PC-9 (cell line): ENCODE data around the gene KLHL25. TPM values are rescaled to one million over a fixed set of nuclear protein-coding genes. Genes with fewer than 3 reads are reported as not detected.

ENCODE experiments used
- BruUV-seq: library from RNA; stranded (reverse); fragments of 400-500 nt; replicated peaks from 2 replicates; lab custom pipeline; 2021; lab: Mats Ljungman, UMichigan
- CTCF ChIA-PET: fragments of 300-600 bp; sonication (Branson Sonifier 250); formaldehyde crosslinking; loops from one replicate; lab custom pipeline; 2022; ENCODE audit warnings: antibody characterized with exemption; lab: Charles Lee
- POLR2A ChIA-PET: fragments of 300-600 bp; sonication (Branson Sonifier 250); formaldehyde crosslinking; loops from one replicate; lab custom pipeline; 2022; ENCODE audit warnings: antibody characterized with exemption; ENCODE audit not compliant: unreplicated experiment; lab: Charles Lee
- DNase-seq, 2 experiments: peaks; one replicate each; pipeline versions ENCODE4 v3.0.0 to v3.0.0-alpha.2; 2015 to 2022; ENCODE audit warnings: mixed read lengths in 1 of 2
- H2AFZ ChIP-seq: fragments of 200-600 bp; sonication (generic); 2 replicates; pipeline ENCODE4 v1.8.1; 2017; ENCODE audit warnings: antibody characterized with exemption
- H3F3A ChIP-seq: fragments of 200-600 bp; sonication (generic); 2 replicates; pipeline ENCODE4 v1.8.1; 2017; ENCODE audit warnings: antibody characterized with exemption, mild to moderate bottlenecking, low read depth; ENCODE audit not compliant: insufficient read depth
- H3K27ac ChIP-seq: fragments of 200-600 bp; sonication (generic); 2 replicates; pipeline ENCODE4 v1.6.1; 2016; ENCODE audit warnings: mixed run types
- H3K27me3 ChIP-seq: fragments of 200-600 bp; sonication (generic); 2 replicates; pipeline ENCODE4 v1.6.1; 2016; ENCODE audit warnings: low read depth, mixed run types; ENCODE audit not compliant: insufficient read depth
- H3K36me3 ChIP-seq: fragments of 200-600 bp; sonication (generic); 2 replicates; pipeline ENCODE4 v1.6.1; 2016; ENCODE audit warnings: low read depth, mixed run types
- H3K4me1 ChIP-seq: fragments of 200-600 bp; sonication (generic); replicated peaks from 2 replicates; pipeline ENCODE4 v1.6.1; 2016; ENCODE audit warnings: mixed run types; ENCODE audit not compliant: insufficient read depth
- H3K4me2 ChIP-seq: fragments of 200-600 bp; sonication (generic); 2 replicates; pipeline ENCODE4 v1.6.1; 2017; ENCODE audit warnings: mixed run types
- H3K4me3 ChIP-seq: fragments of 200-600 bp; sonication (generic); 2 replicates; pipeline ENCODE4 v1.6.1; 2016; ENCODE audit warnings: mixed run types
- H3K79me2 ChIP-seq: fragments of 200-600 bp; sonication (generic); 2 replicates; pipeline ENCODE4 v1.6.1; 2017; ENCODE audit warnings: low read depth, mixed run types
- H3K9me2 ChIP-seq: fragments of 200-600 bp; sonication (generic); 2 replicates; pipeline ENCODE4 v1.8.1; 2017; ENCODE audit warnings: mild to moderate bottlenecking; ENCODE audit not compliant: insufficient read depth
- H3K9me3 ChIP-seq: fragments of 200-600 bp; sonication (generic); 2 replicates; pipeline ENCODE4 v1.8.1; 2016; ENCODE audit warnings: low read depth; ENCODE audit not compliant: insufficient read depth
- H4K20me1 ChIP-seq: fragments of 200-600 bp; sonication (generic); 2 replicates; pipeline ENCODE4 v1.8.1; 2017; ENCODE audit not compliant: insufficient read depth
- CTCF ChIP-seq: fragments of 200-600 bp; sonication (generic); conservative IDR thresholded peaks from 2 replicates; pipeline ENCODE4 v1.6.1; 2017; ENCODE audit warnings: mixed run types, antibody characterized with exemption, mild to moderate bottlenecking, moderate library complexity
- EZH2 ChIP-seq: fragments of 200-600 bp; sonication (generic); IDR thresholded peaks from 2 replicates; pipeline ENCODE4 v1.8.0; 2017; ENCODE audit warnings: antibody characterized with exemption, low read depth
- intact Hi-C: fragments of 100-400 bp; cut with micrococcal nuclease; formaldehyde crosslinking; loops from one replicate; pipeline ENCODE4 v1.10.0; 2022; ENCODE audit not compliant: unreplicated experiment
- total RNA-seq: library from RNA; stranded (reverse); gene quantifications from 2 replicates; pipeline ENCODE4 v1.2.3, GENCODE V29; 2021

Gene KLHL25
- total RNA-seq, 1 experiment from 2014 or later, result 5.3 TPM

- no peaks in the 10 kb centered on the region for H3K9me2 ChIP-seq
- H3K79me2 ChIP-seq, result no peaks in the 10 kb centered on the region
- no peaks in the 10 kb centered on the region for H3K4me1 ChIP-seq
- no peaks in the 10 kb centered on the region for H3K27me3 ChIP-seq
- POLR2A ChIA-PET, result no interaction called here
- DNase-seq, result no peak
- peaks cover 14% of the 10 kb centered on the region; the same call in 1 of the 2 replicates for H3F3A ChIP-seq
- CTCF ChIA-PET, result no interaction called here
- no peaks in the 10 kb centered on the region for H4K20me1 ChIP-seq
- H2AFZ ChIP-seq, result no peak overlapping the region
- H3K4me3 ChIP-seq, result no peak overlapping the region
- no TSS peak for BruUV-seq
- intact Hi-C loops, result loop anchor here (10.0 kb wide), 1 partner anchor 429 kb away; no protein-coding TSS in a partner anchor
- peaks cover 25% of the 10 kb centered on the region; the same call in 1 of the 2 replicates for H3K36me3 ChIP-seq
- no peaks in the 10 kb centered on the region for H3K9me3 ChIP-seq
- H3K27ac ChIP-seq, result no peak overlapping the region
- H3K4me2 ChIP-seq, result no peak overlapping the region
- no peak for TF ChIP-seq CTCF
- TF ChIP-seq EZH2, result no peak
Observed at GRCh38 chr15:85723960-85724945, 70.5 kb downstream of the KLHL25 start.

GRCh38 chr15:85722374-85723152, 72.2 kb downstream of the KLHL25 start:
- Histone ChIP-seq H3K9me2 (no peaks in the 10 kb centered on the region), H3K36me3 (peaks cover 26% of the 10 kb centered on the region; the same call in 1 of the 2 replicates), H4K20me1 (0 out of 2 replicates have a peak, but pooled peaks cover 3% of the 10 kb centered on the region), H3K27me3 (no peaks in the 10 kb centered on the region), H3F3A (peaks cover 9% of the 10 kb centered on the region; the same call in 1 of the 2 replicates), H3K9me3 (no peaks in the 10 kb centered on the region), H3K4me1 (no peaks in the 10 kb centered on the region), H2AFZ (no peak overlapping the region), H3K27ac (no peak overlapping the region), H3K4me3 (no peak overlapping the region), H3K4me2 (no peak overlapping the region), H3K79me2 (no peaks in the 10 kb centered on the region)
- ChIA-PET CTCF (no interaction called here), POLR2A (no interaction called here)
- intact Hi-C loops, result loop anchor here (10.0 kb wide), 1 partner anchor 428 kb away; no protein-coding TSS in a partner anchor
- no peak for DNase-seq
- BruUV-seq, result no TSS peak
- TF ChIP-seq EZH2 (no peak), CTCF (no peak)

DNA sequence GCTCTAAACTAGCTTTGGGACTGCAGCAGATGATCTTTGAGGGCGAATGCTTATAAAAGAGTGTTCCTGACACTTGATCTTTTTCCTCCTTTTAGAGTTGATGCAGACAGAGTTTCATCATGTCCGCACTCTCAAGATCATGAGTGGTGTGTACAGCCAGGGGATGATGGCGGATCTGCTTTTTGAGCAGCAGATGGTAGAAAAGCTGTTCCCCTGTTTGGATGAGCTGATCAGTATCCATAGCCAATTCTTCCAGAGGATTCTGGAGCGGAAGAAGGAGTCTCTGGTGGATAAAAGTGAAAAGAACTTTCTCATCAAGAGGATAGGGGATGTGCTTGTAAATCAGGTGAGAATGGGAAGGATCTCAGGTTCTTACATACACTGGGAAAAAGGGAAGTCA, 75.7 kb downstream of the KLHL25 start:
- no peak overlapping the region for H3K4me2 ChIP-seq
- TF ChIP-seq EZH2 (no peak), CTCF (no peak)
- H2AFZ ChIP-seq, result no peak overlapping the region
- ChIA-PET CTCF (no interaction called here), POLR2A (no interaction called here)
- DNase-seq, result no peak
- H3K27me3 ChIP-seq, result no peaks in the 10 kb centered on the region
- peaks cover 3% of the 10 kb centered on the region; the same call in 1 of the 2 replicates for H4K20me1 ChIP-seq
- no TSS peak for BruUV-seq
- H3K9me3 ChIP-seq, result no peaks in the 10 kb centered on the region; the same call in 1 of the 2 replicates
- peaks cover 36% of the 10 kb centered on the region; the same call in 1 of the 2 replicates for H3K36me3 ChIP-seq
- no peaks in the 10 kb centered on the region for H3F3A ChIP-seq
- H3K79me2 ChIP-seq, result no peaks in the 10 kb centered on the region
- H3K9me2 ChIP-seq, result no peaks in the 10 kb centered on the region
- intact Hi-C loops, result no loop called here
- no peaks in the 10 kb centered on the region for H3K4me1 ChIP-seq
- H3K27ac ChIP-seq, result no peak overlapping the region
- H3K4me3 ChIP-seq, result no peak overlapping the region
